ENCODE measurements around the gene GFI1B.

GRCh38 chr9:132976571-132976970 is 1.9 kb upstream of the GFI1B start:
- TF ChIP-seq EZH2 (IDR thresholded peaks at IDR 0.05; ENCODE audit: borderline replicate concordance) (no peak), CTCF (IDR thresholded peaks at IDR 0.05; ENCODE audit: poor library complexity) (no peak)

Measured in hepatocyte (in vitro differentiated cells).